Inflammatory macrophage treated with lipopolysaccharide for 4 hours (primary cell): ENCODE results near the gene SGK1.
A peak's percentile ranks its signal among the peaks of the same experiment; 100 is the strongest.
"Not testable (repeated sequence)": the region's sequence is repeated elsewhere in the genome, so short reads cannot be mapped to it uniquely, and the experiment has no call there.

Experiments used
- DNase-seq: peaks from one replicate; pipeline ENCODE4 v3.0.0-alpha.2; 2020

Gene SGK1

DNA sequence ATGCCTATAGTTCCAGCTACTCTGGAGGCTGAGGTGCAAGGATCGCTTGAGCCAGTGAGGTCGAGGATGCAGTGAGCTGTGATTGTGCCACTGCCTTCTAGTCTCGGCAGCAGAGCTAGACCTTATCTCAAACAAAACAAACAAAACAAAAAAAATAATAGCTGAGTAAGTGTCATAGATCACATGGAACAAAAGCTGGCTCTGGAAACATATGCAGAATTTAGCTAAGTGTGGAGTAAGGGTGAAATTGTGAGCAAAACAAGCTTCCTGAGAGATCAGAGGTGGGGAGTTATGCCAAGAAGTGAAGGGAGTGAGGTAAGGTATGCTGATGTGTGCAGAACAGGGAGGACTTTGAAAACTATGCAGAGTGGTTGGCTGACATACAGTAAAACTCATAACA is 18.7 kb downstream of the SGK1 start:
- no peak for DNase-seq

DNA sequence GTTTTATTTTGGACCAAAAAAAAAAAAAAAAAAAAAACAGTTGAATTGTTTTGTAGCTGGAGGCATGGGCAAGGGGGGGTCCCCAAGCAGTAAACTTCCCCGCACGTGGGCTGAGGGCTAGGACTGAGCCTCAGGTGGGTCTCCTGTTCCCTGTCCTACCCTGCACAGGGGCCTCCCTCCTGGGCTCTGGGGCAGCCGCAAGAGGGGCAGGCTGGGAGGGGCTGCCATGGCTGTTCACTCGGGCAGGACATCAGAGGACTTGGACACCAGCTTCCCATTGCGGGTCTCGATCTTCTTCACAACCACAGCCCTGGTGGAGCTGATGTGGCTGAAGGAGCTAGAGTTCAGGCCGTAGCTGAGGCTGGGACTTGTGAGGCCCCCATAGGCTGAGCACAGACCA is 21.1 kb downstream of the SGK1 start:
- no peak for DNase-seq

DNA sequence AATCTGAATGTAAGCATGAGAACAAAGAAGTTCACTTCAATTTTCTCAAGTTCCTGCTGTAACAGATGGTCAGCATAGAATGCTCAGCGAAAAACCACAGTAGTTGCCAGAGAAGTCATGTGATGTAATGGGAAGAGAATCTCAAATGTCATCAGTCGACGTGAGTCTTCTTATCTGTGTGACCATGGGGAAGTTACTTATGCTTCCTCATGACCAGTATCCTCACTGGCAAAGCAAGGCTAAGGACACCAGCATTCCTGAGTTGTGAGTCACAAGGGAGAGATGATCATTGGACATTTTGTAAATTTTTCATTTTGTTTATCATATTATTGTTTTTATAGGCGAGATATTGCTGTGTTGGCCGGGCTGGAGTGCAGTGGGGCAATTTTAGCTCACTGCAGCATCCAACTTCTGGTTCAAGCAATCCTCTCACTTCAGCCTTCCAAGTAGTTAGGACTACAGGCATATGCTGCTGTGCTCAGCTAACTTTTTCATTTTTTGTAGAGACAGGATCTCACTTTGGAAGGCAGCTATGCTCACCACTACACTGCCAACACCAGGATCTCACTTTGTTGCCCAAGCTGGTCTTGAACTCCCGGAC is 21.9 kb downstream of the SGK1 start:
- DNase-seq, result peak; percentile 97

DNA sequence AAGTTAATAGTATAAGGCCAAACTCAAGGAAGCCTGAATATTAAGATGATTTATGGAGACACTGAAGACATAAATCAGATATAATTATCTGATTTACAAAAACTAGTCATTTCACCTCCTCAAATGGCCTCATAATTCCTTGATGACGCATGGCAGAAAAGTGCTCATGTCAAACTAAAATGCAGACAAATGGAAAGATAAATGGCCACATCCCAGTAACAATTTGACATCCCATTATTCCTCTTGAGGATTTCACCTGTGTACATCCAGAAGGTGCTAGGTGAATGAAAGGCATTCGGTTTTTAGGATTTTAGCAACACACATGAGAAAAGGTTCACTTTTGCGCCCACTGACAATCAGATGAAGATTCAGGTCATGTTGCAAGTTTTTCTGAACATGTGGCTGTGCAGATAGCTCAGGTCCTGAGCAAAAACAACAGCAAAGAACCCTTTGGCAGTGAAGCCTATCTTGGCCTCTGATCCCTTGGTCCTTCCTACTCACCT is 24.2 kb downstream of the SGK1 start:
- no peak for DNase-seq

DNA sequence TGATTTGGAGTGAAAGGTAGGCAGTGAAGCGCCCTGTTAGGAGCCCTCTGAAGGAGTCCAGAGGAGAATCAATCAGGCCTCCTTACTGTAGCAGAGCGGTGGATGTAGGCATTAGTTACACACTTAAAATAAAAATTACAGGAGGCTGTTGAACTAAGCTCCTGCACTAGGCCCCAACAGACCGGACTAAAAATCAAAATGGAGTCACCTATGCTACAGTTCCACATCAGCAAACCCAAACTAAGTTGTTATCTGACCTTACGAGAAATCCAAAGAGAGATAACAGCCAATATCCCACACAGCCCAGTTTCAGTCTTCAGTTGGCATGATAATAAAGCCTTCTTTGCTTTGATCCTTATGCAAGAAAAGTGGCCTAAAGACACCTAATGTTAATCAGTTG is 26.8 kb downstream of the SGK1 start:
- DNase-seq, result no peak

DNA sequence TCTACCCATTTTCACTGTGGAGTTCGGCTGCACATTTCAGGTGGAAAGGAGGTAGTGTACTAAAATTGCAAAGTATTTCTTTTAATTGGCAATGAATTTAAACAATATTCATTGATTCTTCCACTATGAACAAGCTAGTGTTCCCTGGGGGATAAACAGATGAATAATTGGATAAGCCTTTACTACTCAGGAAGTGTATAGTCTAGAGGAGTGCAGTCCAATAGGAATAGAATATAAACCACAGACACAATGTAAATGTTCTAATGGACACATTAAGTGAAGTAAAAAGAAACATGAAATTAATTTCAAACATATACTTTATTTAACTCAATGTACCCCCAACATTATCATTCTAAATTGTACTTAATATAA is 28.7 kb downstream of the SGK1 start:
- no peak for DNase-seq

DNA sequence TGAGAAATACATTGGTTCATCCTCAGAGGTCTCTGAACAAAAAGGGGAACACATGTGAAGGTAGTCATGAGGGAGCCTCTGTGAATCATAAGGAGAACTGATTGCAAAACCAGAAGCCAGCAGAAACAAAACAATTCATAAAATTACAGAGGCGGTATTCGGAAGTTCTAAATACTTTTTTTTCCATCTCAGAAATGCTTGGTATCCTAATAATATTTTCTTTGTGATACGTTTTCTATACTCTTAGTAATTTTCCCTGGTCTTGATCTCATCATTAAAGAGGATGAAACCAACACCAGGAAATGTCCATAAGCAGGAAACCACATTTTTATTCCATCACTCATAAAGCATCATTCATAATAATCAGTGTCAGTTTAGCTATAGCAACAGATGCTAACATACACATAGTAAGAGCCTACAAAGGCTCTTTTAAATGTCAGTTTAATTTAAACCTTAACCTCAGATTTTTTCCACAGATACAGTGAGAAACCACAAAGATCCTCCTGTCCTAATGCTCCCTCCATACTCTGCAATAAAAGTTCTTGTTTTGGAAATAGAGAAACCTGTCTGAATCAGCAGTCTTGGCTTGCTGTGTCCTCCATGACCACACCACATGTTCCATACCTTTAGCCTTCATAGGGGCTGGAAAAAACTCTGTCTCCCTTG is 29.2 kb downstream of the SGK1 start:
- DNase-seq, result peak; percentile 96

DNA sequence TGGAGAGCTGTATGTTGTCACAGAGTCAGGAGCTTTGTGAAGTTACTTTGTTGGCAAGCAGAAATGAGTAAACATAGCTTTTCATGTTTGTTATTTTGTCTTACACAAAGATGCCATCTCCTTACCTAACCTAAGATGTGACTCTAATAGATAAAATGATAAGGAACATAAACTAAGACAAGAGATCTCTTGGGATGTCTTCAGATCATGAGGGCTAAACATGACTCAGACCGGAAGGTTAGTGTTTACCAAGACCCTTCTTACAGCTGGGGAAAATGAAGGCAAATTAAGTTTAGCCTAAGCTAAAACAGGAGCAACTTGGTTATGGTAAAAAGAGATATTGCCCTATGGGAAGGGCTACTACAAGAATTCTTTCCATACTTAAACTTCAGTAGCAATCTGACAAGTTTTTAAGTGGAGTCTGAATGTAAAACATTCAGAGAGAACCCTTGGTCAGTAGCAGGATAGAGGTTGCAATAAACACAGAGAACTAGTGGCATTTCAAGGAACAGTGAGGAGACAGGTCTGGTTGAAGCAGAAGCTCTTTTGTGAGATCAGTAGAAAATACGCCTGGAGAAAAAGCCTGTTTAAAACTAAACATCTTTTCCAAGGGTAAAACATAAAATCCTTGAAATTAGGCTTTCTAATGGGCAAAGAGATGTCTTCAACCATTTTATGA is 29.9 kb downstream of the SGK1 start:
- DNase-seq, result peak; percentile 73

DNA sequence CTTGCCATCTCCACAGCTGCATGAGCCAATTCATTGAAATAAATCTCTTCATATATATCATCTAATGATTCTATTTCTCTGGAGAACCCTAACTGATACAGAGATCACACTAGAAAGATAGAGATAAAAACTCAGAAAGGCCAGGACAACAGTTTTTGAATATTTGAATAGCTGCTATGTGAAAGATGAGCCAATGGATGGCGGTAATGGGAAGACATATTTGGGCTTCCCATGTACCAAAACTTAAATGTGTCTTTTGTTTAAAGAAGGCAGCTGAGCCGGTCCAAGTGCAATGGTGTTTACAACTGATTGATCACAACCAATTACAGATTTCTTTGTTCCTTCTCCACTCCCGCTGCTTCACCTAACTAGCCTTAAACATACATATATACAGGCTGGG is 35.1 kb downstream of the SGK1 start:
- peak; percentile 24 for DNase-seq

DNA sequence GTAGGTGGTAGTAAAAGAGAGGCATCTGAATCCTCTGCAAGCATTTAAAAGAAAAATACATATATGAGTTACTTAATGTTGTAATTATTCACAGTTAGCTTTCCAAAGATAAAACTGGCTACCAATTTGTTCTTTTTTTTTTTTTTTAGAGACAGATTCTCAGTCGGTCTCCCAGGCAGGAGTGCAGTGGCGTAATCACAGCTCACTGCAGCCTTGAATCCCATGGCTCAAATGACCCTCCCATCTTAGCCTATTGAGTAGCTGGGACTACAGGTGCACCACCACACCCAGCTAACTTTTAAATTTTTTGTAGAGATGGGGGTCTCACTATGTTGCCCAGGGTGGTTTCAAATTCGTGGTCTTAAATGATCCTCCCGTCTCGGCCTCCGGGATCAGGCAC is 36.5 kb downstream of the SGK1 start:
- no peak for DNase-seq

DNA sequence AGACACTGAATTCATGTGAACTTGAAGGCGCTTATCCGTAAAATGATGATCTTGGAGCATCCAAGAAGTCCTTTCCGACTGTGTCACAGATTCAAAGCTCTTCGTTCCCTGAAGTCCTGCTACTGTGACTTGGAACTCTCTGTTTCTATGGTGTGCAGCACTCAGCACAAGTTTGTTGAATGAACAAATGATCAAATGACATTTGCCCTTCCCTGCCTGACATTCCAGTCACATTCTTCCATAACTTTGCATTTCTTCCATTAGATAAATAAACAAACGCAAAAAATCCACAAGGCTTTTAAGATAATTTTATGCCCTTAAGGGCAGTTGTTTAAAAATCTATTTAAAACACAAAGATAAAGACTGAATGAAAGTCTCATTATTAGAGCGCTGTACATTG is 39.9 kb downstream of the SGK1 start:
- no peak for DNase-seq

DNA sequence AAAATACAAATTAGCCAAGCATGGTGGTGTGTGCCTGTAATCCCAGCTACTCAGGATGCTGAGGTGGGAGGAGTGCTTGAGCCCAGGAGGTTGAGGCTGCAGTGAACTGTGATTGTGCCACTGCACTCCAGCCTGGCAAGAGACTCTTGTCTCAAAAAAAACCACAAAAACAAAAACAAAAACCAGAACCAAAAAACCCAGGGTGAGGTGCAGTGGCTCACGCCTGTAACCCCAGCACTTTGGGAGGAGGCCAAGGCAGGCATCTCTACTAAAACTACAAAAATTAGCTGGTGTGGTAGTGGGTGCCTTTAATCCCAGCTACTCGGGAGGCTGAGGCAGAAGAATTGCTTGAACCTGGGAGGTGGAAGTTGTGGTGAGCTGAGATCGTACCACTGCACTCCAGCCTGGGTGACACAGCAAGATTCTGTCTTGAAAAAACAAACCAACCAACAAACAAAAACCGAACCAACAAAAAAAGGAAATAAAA is 41.0 kb downstream of the SGK1 start:
- peak; percentile 19 for DNase-seq

DNA sequence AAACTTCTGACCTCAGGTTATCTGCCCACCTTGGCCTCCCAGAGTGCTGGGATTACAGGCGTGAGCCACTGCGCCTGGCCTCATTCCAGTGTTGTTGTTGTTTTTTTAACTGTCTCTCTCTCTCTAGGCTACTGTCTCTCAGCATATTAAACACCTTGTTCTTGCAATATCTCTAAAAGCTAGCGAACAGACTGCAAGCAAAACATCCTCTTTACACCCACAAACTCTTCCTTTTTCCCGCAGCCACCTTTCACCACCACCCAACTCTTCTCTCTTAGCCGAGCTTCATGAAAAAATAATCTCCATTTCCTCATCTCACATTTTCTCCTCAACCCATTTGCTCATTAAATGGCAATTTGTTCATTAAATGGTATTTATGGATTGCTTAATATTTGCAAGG is 45.5 kb downstream of the SGK1 start:
- DNase-seq, result no peak

DNA sequence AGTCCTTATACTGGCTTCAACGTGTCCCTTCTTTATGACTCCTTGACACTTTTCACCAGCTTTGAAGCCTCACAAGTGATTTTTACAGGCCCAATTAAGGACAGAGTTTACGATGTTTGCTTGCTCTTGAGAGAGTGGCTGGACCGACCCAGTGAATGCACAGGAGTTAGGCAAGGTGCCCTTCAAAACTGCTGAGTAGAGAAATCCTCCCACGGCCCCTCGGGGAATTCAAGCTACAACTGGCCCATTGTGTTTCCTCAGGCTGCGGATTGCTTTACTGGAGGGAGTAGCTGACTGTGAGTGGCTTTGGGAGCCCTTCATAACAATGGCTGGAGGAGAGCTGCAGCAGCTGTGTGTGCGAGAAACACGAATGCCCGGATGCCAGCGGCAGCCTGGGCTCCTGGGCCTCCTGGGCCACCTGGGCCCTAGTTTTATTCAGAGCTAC is 50.0 kb downstream of the SGK1 start:
- DNase-seq, result no peak

DNA sequence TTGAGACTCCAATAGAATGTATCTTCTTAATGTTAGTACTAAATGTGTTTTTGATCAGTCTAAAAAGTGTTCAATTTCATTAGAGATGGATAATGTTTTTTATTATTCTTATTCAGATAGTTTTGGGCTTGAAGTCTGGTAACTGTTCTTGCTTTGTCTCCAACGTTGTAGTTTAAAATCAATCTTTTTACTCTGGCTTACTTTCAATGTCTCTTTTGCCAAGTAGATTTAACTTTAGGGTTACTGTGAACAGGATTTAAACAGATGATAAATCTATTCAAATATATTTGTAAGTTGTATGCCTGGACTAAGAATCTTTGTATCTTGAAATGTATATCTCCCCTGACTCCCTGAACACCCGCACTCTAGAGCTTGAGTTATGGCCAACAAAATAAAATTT is 51.1 kb downstream of the SGK1 start:
- no peak for DNase-seq

DNA sequence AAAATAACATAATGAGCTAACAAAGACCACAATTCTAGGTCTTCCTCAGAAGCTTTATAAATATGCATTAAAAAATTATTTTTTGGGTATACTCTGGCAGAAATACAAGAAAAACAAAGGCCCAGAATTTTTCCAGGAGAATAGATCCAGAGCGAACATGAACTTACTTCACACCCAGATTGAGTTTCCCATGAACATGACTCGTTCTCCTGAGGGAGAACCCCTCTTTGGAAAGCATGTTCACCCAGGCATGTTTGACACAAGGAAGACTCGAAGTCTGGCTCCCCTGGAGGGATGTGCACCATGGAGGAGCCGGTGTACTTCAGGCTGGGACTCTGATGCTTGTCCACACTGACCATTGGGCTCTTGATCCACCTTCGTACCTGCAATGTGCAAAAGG is 56.1 kb downstream of the SGK1 start:
- no peak for DNase-seq

DNA sequence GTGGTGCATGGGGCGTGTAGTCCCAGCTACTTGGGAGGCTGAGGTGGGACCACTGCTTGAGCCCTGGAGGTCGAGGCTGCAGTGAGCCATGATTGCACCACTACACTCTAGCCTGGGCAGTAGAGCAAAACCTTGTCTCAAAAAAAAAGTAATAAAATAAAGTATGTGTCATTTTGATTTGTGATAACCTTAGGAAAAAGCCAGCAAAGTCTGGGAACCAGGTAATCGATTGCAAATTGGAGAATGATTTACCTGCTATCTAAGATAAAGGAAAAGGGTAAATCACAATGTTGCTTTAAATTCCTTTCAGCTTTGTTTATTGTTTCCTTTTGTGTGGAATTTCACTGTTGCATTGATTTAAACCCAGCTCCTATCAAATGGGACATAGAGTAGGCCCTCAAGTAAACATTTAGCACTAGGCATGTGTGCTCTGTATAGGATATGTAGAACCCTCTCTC is 59.0 kb downstream of the SGK1 start:
- no peak for DNase-seq

DNA sequence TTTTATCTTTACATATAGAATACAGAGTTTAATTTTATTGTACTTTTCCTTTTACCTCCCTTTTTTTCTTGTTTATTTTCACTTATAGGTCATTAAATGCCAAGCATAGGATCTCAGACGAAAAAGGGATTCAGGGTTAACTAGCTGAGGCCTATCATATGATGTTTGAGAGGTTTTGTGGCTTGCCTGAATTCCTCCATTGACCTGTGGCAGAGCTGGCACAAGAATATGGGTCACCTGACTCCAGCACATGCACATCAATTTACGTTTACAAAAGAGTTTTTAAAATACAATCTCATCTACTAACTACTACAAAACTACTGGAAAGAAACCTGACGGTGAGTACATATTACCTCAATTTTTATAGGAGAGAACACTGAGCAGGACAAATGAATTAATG is 60.4 kb downstream of the SGK1 start:
- DNase-seq, result no peak

DNA sequence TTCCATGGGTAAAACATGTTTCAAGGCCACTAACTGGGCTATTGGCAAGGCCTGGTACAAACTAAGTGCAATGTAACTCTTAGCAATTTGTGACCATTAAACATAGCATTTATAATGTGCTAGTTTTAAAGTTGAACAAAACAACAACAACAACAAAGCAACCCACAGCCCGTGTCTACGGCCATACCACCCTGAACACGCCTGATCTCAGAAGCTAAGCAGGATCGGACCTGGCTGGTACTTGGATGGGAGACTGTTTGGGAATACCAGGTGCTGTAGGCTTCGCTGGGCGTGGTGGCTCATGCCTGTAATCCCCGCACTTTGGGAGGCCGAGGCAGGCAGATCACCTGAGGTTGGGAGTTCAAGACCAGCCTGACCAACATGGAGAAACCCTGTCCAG is 61.0 kb downstream of the SGK1 start:
- DNase-seq, result no peak

DNA sequence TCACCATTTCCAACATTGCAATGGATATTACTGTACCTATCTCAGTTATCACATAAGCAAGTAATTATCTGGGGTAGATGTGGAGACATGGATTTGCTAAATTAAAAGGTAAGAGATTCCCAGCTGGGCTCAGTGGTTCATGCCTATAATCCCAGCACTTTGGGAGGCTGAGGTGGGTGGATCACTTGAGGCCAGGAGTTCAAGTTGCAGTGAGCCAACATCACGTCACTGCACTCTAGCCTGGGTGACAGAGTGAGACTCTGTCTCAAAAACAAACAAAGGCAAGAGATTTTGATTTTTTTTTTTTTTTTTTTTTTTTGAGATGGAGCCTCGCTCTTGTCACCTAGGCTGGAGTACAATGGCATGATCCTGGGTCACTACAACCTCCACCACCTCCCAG is 62.6 kb downstream of the SGK1 start:
- DNase-seq, result not testable (repeated sequence)

DNA sequence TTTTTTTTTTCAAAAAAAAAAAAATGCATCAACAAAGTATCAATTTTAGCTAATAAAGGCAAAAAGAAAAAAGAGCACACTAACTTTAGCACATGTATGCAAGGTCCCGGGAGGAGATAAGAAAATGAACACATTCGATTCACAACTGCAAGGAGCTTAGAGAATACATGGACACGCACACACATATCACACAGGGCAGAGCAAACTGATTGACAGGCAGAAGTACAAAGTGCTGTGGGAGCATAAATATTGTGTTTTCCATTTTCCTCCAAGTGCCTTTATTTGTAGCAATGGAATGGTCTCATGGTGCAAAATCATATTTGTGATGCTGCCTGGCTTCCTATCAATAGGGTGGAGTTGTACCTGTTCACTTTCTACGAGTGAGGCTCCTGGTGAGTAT is 63.8 kb downstream of the SGK1 start:
- no peak for DNase-seq

DNA sequence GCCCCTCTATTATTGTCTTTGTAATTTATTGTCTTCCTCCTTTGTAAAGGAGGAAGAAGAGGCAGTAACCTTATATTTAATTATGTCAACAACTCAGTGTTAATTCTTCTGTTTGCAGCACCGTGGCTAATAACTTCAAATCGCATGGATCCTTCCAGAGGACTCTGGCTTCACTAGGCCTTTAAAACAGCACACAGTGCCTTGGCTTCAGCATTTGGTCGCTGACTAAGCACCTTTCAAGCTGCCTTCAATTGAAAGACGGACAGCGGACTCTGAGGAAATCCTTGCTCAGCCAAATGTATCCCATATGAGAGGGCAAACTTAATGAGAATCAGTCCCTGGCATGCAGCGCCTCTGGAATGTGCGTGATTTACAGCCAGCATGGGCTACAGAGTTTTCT is 64.2 kb downstream of the SGK1 start:
- DNase-seq, result no peak

DNA sequence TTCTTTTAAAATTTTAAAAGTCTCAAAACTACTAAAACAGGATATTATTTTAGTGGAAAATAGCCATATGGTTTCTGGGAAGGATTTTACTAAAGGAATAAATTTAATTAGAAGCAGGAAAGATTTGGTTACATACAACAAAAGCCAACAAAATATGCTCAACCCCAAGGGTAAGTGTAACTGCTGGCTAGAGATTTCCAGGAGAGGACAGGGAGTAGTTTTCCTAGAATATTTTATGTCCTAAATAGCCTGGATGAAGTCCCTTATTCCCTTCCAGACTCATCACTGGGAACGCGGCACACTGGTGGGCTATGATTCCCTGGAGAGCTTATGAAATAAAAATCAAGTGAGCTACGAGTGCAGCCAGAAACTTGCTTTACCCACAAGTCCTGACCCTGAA is 66.6 kb downstream of the SGK1 start:
- DNase-seq, result no peak

DNA sequence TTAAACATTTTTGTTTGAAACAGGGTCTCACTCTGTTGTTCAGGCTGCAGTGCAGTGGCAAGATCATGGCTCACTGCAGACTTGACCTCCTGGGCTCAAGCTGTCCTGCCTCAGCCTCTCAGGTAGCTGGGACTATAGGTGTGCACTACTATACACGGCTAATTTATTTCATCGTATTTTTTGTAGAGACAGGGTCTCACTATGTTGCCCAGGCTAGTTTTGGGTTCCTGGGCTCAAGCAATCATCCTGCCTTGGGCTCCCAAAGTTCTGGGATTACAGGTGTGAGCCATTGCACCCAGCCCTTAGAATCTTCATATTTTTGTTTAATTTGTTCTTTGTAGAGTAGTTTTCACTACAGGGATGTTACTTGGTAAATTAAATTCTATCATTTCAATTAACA is 67.1 kb downstream of the SGK1 start:
- DNase-seq, result no peak
